A549 (cell line): ENCODE measurements around the gene FRMD6.

Experiments used
- HDAC2 ChIP-seq: fragments of 200-600 bp; sonication (generic); IDR thresholded peaks from 2 replicates; pipeline ENCODE4 v1.6.1; 2016
- JUN ChIP-seq, 2 experiments: fragments of >200 bp; sonication (Bioruptor Twin); formaldehyde crosslinking; IDR thresholded peaks; 2 replicates in 1 of 2; 3 replicates in 1 of 2; pipeline ENCODE4 v1.6.1; 2016 to 2017
- POLR2A ChIP-seq: IDR thresholded peaks from 2 replicates; pipeline ENCODE4 v1.6.1; 2012; ENCODE audit warnings: mild to moderate bottlenecking, low read length

- TF ChIP-seq POLR2A (no peak), JUN (IDR thresholded peaks at IDR 0.05) (no peak), HDAC2 (no peak)
Observed at GRCh38 chr14:51627313-51627712, 24.4 kb upstream of the FRMD6 start.
